DMS153 treated with DMSO at 0.1 percent for 48 hours (cell line): ENCODE results near the gene TTC9.

ENCODE experiments used
- DNase-seq: peaks from one replicate; lab custom pipeline; 2025; ENCODE audit not compliant: unreplicated experiment; lab: John Stamatoyannopoulos, UW

Gene TTC9

GRCh38 chr14:70643967-70644366, 2.3 kb downstream of the TTC9 start:
- no peak for DNase-seq

DNA sequence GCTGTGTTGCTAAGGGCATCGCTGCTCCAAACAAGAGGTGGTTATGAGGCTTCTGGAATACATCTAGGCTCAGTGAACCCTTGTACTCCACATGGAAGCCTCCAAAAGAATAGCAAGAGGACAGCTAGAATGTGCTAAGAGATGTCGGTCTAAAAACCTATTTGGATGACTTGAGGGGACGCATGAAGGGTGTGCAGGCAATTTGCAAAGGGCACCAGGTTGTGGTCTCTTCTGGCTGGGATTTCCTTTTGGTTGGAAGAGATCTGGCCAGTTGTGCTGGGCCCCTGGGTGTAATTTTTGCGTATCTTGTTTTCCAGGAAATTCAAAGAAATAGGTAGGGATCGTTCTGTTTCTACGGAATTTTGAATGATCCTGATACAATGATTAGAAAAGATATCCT, 4.2 kb downstream of the TTC9 start:
- no peak for DNase-seq

- DNase-seq, result no peak
These were observed 5.0 kb downstream of the TTC9 start for GRCh38 chr14:70646705-70647104.

GRCh38 chr14:70648346-70648745, 6.6 kb downstream of the TTC9 start:
- no peak for DNase-seq

DNA sequence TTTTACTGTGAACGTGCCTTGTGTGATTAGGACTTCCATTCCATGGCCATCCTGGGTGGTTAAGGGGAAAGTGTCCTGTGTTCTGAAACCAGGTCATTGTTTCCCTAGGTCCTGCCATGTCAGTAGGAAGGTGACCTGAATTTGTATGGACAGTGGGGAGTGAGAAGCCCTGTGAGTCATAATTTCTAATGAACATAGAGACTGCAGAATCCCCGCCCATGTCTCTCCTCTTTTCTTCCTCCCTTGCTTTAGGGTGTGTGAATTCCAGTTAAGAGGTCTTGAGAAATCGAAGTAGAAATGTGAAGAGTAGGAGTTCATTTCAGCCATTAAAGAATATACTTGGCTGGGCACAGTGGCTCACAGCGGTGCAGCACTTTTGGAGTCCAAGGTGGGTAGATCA, 8.1 kb downstream of the TTC9 start:
- DNase-seq, result no peak

DNA sequence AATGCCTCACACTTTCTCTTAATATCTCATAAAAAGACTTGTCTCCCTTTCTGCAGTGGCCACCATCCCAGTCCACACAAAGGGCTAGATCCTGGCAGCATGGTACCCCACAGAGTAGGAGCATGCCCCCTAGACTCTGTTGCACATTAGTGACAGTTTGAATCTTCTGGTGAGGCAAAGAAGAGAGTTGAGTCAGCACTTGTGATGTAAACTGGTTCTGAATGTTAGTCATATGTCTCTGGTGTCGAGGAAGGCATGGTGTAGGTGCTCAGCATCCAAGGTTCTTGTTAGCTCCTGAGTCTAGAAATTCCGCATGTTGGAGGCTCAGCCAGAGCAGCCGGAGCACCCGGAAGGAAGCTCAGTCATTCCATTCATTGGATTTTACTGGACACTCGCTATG, 9.8 kb downstream of the TTC9 start:
- DNase-seq, result no peak

GRCh38 chr14:70652871-70653270, 11.2 kb downstream of the TTC9 start:
- no peak for DNase-seq

GRCh38 chr14:70653662-70654061, 11.9 kb downstream of the TTC9 start:
- no peak for DNase-seq

- DNase-seq, result no peak
These were observed 12.9 kb downstream of the TTC9 start for GRCh38 chr14:70654632-70655031.

DNA sequence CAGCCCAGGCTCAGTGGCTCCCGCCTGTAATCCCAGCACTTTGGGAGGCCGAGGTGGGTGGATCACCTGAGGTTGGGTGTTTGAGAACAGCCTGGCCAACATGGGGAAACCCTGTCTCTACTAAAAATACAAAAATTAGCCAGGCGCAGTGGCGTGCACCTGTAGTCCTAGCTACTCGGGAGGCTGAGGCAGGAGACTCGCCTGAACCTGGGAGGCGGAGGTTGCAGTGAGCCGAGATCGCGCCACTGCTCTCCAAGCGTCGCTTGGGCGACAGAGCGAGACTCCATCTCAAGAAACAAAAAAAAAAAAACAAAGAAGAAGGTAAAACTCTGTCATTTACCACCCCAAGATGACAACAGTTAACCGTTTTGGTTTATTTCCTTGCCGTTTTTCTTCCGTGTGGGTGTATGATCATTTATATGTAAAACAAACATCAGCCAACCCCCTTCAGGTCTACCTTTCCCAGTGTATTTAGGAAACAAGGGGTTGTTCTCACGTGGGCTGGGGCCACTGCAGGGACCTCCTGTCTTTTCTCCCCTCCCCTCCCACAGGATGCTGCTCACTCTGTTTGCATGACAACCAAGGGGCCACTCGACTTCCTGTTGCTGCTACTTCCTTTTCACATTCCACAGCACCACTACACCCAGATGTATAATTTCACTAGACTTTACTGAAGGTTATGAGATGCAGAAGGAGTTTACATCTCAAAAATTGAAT, 13.6 kb downstream of the TTC9 start:
- DNase-seq, result no peak

- DNase-seq, result no peak
These were observed 17.2 kb downstream of the TTC9 start for GRCh38 chr14:70658899-70659298.

DNA sequence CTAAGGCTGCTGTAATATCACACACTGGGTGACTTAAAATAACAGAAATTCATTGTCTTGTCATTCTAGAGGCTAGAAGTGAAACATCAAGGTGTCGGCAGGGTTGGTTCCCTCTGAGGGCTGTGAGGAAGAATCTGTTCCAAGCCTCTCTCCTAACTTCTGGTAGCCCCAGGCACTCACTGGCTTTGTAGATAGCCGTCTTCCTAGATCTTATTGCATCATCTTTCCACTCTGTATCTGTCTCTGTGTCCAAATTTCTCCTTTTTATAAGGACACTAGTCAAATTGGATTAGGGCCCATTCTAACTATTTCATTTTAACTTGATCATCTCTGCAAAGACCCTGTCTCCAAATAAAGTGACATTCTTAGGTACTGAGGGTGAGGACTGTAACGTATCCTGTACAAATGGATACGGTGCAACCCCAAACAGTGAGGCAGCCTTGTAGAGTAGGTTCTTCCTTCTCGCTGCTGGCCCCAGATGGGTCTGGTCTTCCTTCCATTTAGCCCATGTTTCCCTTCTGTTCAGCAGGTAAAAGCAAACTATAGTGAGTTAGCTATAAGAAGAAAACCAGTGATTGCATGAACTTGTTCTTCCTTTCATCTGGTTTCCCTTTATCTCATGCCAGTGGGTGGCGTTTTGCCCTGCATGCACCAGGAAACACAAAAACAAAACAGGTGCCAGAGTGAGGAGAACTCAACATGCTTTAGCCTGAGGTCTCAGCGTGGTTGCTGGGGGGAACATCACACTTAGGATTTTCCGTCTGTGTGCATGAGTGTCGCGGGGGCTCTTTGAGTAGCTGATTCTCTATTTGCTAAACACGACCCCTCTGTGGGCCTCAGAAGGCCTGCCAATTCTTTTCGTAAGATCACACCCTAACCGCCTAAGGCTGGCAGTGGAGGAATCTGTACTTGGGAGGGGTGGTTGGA, 19.5 kb downstream of the TTC9 start:
- DNase-seq, result no peak

- DNase-seq, result no peak
These were observed 20.4 kb downstream of the TTC9 start for GRCh38 chr14:70662080-70662479.

GRCh38 chr14:70662816-70663215, 21.1 kb downstream of the TTC9 start:
- DNase-seq, result no peak

DNA sequence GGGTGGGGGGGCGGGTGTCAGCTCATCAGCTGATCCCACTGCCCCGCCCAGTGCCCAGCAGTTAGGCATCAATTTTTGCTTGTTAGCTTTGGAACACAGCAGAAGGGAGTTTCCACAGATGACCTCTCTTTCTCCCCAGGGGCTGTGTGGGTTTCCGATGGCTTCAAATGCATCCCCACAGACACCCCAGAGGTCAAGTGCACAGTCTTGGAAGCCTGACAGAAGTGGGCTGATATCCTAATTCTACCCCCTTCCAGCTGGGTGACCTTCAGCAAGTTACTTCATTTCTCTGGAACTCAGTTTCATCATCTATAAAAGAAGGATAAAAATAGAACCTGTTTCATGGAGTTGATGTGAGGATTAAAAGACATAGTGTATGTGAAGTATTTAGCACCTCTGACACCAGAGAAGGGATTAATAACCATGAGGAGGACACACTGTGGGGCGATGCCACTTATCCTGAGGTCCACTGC, 22.0 kb downstream of the TTC9 start:
- DNase-seq, result no peak

DNA sequence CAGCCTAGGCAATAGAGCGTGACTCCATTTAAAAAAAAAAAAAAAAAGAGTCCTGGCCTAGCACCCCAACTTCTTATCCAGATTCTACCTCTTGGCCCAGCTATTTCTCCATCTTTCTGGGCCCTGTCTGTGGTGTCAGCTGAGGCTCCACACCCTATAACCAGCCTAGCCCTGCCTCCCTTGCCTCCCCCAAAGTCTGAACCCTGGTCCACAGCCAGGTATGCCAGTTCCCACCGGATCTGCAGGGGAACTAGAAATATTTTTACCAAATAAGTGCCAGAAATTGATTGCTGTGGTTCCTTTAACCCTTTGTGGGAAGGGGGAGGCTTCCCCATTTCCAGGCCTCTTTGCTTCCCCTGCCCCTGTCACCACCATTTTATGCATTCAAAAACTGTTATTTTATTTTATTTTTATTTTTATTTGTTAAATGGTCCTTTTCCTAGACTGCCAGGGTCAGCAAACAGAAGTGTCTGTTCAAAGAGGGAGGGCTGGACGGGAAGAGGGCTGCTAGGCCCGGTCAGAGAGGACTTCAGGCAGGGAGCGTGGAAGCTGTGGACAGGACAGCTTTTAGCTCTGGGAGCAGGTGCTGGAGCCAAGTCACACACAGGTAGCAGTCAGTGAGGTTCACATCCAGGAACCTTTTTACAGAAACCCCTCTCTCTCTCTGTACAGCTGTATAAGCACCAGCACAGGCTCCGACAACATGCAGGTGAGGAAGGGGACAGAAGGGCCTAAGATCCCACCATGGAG, 23.2 kb downstream of the TTC9 start:
- DNase-seq, result peak; percentile 61

GRCh38 chr14:70665448-70666360, 24.0 kb downstream of the TTC9 start:
- DNase-seq, result peak; percentile 61

DNA sequence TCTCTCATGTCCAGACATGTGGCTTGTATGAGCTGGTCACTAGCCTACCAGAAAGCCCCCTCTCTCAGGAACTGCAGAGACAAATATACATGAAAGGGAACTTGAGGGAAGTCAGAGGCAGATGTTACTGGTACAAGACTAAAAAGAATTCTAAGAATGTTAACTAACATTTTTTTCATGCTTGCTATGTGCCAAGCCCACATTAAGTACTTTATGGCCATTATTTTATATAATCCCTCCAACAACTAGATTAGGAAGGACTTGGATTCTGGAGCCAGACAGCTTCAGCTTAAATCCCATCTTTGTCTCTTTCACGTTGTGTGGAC, 24.6 kb downstream of the TTC9 start:
- no peak for DNase-seq

- no peak for DNase-seq
These were observed 29.4 kb downstream of the TTC9 start for GRCh38 chr14:70670992-70671651.
